ENCODE data around the gene GPR22.

Gene GPR22

DNA sequence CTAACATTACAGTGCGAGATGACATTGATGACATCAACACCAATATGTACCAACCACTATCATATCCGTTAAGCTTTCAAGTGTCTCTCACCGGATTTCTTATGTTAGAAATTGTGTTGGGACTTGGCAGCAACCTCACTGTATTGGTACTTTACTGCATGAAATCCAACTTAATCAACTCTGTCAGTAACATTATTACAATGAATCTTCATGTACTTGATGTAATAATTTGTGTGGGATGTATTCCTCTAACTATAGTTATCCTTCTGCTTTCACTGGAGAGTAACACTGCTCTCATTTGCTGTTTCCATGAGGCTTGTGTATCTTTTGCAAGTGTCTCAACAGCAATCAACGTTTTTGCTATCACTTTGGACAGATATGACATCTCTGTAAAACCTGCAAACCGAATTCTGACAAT is 4.3 kb downstream of the GPR22 start:
- no peak for DNase-seq (ENCODE audit: low read depth in 3 of 3)

DNA sequence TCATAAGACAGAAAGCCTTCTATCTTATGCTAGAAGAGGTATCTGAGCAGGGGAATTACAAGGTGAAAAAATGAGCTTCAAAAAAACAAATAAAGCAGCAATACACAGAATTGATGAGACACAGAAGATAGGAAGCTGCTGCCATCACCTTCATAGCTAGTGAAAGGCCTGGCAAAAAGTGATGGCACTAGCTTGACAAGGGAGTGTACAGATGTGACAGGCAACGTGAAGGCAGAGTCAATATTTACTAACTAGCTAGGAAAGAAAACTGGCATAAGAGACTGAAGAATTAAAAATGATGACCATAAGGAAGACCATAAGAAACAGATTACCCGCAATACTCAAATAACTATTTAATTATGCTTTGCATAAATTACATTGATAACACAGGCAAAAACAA is 9.4 kb downstream of the GPR22 start:
- DNase-seq (ENCODE audit: low read depth in 3 of 3) = no peak

DNA sequence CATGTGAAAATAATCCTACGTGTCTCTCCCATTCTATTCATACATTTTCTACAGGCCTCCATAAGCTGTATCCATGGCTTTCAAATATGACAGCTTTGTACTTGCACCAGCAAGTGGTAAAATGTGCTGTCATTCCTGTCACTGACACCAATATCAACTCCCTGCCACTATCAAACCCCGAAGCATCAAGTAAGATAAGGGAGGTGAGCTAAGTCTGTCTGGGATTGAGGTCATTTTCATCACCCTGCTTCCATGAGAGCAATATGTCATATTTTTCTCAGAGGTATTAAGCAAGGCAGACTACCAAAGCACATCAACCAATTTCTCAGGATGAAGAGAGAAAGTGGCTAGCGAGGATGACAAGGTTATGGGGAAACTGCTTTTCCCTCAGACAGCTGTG is 11.1 kb downstream of the GPR22 start:
- no peak for DNase-seq (ENCODE audit: low read depth in 3 of 3)

DNA sequence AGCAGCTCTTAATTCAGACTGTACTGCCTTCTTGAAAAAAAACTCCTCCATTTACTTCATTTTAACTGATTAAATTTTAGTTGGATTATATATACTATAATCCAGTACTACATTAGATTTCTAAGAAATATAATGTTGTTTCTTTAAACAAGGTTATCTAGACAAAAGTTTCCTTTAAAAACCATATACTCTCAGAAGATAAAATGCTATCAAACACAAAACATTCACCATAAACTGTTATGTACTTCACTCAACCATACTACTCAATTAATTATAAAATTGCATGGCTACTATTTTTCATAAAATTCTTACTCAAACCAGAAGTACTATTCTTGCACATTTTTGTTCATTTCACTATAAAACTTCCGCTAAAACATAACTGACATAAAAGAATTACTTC is 12.7 kb downstream of the GPR22 start:
- DNase-seq (ENCODE audit: low read depth in 3 of 3) = no peak

DNA sequence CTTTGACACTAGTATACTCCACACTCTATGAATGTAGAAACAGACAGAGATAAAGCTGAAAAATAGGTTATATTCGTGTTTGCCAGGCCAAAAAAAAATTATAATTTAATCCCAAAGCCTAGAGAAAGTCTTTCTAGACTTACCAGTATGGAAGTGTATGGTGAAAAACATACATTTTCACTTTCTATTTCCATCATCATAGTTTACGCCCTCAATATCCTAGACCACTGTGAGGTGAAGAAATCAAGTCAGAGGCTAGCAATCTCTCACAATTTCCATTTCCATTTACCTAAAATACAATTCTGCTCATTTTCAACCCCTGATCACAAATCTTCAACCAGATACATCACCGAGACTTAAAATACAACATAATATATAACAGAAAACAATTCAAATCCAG is 16.2 kb downstream of the GPR22 start:
- DNase-seq (ENCODE audit: low read depth in 3 of 3) = no peak

DNA sequence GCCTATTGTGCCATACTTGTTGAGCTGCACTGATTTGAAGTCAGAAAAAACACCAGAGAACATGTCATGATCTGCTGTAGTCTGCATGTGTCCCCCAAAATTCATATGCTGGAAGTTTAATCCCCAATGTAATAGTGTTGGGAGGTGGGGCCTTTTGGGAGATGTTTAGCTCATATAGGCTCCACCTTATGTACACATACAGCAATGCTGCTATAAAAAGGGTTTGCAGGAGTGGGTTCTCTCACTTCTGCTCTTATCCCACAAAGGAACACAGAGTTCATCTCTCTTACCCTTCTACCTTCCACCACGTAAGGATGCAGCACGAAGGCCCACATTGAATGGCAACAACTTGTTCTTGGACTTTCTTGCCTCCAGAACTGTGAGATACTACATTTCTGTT is 23.0 kb downstream of the GPR22 start:
- DNase-seq (ENCODE audit: low read depth in 3 of 3) = no peak

DNA sequence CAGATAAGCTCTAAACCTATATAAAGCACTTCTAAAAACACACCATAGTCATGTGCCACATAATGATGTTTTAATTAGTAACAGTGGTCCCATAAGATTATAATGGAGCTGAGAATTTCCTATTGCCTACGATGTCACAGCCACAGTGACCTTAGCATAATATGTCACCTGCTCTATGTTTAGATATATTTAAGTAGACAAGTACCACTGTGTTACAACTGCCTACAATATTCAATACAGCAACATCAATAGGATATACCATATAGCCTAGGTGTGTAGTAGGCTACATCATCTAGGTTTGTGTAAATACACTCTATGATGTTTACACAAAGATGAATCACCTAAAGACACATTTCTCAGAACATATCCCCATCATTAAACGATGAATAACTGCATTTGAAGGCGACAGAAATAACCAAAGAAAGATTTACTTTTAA is 24.5 kb downstream of the GPR22 start:
- no peak for DNase-seq (ENCODE audit: low read depth in 3 of 3)

DNA sequence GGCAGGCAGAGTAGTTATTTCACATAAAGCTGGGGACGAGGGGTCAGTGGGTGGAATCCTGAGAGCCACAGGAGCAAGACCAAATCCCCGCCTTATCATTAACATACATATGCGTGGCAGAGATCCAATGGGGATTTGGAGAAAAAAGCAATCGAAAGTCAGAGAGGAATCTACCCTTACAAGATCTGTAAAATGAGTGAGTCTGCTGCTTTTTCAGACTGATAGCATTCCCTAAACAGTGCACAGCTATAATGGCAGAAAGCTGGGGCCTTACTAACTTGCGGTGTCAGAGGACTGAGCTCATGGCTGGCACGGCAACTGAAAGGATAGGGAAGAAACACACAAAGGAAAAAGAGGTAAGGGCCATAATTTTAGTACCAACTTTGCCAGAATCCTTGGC is 25.0 kb downstream of the GPR22 start:
- DNase-seq (ENCODE audit: low read depth in 3 of 3) = no peak

DNA sequence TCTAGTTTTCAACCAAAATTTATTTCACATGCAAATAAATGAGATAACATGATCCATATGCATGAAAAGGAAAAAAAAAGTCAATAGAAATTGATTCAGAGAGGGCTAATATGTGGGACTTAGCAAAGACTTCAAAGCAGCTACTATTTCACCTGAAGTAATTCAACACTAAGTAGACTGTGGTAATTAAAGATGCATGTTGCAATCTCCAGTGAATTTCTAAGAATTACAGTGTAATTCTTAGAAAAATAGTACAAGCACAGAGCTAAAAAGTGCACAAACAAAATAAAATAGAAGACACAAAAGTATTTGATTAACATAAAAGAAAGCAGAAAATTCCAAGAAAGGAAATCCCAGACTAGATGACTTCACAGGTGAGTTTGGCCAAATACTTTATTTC is 25.7 kb downstream of the GPR22 start:
- no peak for DNase-seq (ENCODE audit: low read depth in 3 of 3)

DNA sequence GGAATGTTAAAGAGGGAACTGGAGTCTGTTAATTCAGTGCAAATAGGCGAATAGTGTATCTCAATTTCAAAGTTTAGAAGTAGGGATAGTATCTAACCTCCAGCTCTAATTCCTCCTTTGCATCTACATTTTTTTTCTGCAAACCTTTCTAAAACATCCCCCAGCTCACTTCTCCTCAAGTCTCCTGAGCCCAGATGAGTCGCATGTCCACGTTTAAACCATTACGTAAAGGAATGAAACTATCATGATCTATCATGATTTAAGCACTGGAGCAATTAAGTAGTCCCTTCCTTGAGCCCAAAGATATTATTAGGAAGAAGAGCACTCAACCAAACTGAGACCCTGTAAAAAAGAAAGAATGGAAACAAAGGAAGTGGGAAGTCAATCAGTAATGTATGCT is 29.9 kb downstream of the GPR22 start:
- DNase-seq (ENCODE audit: low read depth in 3 of 3) = no peak

DNA sequence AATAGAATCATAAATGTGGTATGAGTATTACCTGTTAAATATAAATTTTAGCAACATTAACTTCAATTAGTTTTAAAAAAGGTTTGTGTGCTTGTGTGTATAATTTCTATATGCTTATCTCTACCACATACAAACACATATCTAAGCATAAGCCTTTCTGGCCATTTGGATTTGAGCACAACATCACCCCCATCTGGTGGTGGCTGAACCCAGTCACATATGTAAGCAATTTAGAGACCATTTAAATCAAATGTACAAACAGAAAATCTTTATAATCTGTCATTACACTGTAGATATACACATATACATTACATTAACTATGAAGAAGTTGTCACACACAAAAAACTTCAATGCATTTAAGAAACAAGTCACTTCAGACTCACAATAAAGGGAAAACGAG is 31.7 kb downstream of the GPR22 start:
- DNase-seq (ENCODE audit: low read depth in 3 of 3) = no peak

DNA sequence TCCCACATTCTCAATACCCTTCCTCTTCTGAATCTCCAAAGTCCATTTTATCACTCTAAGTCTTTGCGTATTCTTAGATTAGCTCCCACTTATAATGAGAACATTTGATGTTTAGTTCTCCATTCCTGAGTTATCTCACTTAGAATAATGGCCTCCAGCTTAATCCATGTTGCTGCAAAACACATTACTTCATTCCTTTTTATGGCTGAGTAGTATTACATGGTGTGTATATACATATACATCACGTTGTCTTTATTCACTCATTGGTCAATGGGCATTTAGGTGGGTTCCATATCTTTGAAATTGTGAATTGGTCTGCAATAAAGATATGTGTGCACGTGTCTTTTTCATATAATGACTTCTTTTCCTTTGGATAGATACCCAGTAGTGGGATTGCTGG is 32.3 kb downstream of the GPR22 start:
- no peak for DNase-seq (ENCODE audit: low read depth in 3 of 3)

DNA sequence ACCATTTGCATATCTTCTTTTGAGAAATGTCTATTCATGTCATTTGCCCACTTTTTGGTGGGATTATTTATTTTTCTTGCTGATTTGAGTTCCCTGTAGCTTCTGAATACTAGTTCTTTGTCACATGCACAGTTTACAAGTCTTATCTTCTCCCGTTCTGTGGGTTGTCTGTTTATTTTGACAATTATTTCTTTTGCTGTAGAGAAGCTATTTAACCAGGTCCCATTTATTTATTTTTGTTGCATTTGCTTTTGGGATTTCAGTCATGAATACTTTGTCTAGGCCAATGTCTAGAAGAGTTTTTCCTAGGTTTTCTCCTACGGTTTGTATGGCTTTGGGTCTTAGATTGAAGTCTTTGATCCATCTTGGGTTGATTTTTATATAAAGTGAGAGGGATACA is 32.9 kb downstream of the GPR22 start:
- no peak for DNase-seq (ENCODE audit: low read depth in 3 of 3)

DNA sequence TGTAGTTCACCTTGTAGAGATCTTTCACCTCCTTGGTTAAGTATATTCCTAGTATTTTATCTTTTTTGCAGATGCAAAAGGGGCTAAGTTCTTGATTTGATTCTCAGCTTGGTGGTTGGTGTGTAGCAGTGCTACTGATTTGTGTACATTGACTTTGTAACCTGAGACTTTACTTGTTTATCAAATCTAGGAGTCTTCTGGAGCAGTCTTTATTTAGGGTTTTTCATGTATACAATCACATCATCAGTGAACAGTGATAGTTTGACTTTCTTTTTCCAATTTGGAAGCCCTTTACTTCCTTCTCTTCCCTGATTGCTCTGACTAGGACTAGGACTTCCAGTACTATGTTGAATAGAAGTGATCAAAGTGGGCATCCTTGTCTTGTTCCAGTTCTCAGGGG is 33.8 kb downstream of the GPR22 start:
- no peak for DNase-seq (ENCODE audit: low read depth in 3 of 3)

DNA sequence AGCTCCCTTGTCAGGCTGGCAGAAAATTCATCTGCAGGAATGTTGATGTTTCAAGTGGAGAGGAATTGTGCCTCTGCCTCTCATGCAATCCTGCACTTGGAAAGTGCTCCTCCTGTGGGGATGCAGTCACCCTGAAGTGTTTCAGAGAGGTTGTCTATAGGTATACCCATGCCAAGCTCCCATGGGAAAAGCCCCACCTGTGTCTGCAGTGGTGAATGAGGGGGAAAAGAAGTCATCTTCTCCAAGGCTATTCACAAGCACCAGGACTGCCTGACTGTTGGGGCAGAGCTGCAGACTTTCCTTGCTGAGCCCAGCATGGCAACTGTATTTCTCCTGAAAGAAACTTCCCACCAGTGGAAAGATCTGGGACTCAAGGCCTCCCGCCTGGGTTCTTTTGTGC is 35.5 kb downstream of the GPR22 start:
- no peak for DNase-seq (ENCODE audit: low read depth in 3 of 3)

DNA sequence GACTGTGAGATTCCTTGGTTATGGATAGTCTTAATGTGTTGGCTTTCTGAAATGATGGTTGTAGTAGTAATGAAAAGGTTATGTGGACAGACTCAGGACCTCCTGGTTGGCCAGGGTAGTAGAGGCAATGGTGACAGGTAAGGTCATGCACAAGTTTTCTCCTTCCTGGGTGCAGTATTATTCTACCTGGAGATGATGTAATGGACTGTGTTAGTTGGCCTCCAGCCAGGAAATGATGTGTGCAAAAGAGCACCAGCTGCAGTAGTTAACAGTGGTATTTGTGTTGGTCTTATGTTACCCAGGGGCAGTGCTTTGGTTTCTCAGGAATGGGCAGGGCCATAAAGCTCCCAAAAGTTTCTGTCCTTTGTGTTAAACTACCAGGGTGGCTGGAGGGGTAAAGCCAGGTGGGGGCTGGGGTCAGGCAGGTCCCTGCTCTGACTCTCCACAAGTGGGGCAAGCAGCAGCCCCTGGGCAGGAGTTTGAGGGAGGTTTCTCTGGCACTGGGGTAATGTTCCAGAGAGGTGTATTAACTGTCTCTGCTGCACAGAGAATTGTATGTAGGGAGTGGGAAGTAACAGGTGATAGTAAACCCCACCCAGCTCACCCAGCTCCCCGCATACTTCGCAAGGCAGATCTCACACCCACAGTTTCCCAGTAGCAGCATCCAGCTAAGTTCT is 36.3 kb downstream of the GPR22 start:
- DNase-seq (ENCODE audit: low read depth in 3 of 3) = no peak

DNA sequence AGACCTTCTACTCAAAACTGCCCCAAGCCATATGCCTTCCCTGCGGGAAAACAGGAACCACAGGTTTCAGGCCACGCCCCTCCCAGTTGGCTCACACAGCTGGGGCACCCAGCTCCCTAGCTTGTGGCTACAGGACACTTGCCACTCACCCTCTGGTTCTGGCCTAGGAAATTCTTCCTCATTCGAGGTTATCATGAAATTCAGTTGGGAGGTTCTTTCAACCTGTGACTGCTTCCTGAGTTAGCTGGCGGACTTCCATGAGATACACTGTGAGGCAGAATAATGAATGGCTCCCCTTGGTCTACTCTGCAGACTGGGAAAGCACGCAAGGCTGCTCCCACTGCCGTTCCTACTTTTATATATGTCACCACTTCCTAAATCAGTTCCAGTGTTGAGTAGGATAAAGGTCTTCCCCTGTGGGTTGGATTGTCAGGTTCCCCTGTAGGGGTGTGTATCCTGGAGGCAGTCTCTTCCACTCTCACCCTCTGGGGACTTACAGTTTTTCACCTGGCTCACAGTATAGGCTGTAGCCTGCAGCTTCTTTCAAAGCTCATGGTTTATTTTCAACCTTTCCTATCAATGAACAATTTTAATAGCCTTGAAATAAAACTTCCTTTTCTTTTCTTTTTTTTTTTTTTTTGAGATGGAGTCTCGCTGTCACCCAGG is 37.0 kb downstream of the GPR22 start:
- DNase-seq (ENCODE audit: low read depth in 3 of 3) = no peak
